Thyroid gland (tissue), 4 donors: ENCODE data around the gene LRP4. TPM values are rescaled to one million over a fixed set of nuclear protein-coding genes. Genes with fewer than 3 reads are reported as not detected.

ENCODE experiments used
- DNase-seq, 2 donors: peaks; one replicate each; pipeline ENCODE4 v3.0.0-alpha.2; 2019
- H3K27ac ChIP-seq, 3 donors: fragments of 200-600 bp; sonication (generic); 1 replicate in 2 of 3; 2 replicates in 1 of 3; pipeline ENCODE4 v1.5.1; 2016 to 2019; ENCODE audit warnings: mild to moderate bottlenecking in 1 of 3, moderate library complexity in 1 of 3
- H3K27me3 ChIP-seq: fragments of 200-600 bp; sonication (generic); one replicate; pipeline ENCODE4 v1.5.1; 2019
- H3K36me3 ChIP-seq, 2 donors: fragments of 200-600 bp; sonication (generic); one replicate each; pipeline ENCODE4 v1.5.1; 2016 to 2019
- H3K4me1 ChIP-seq, 2 donors: fragments of 200-600 bp; sonication (generic); one replicate each; pipeline ENCODE4 v1.5.1; 2017 to 2019
- H3K4me3 ChIP-seq, 3 donors: fragments of 200-600 bp; sonication (generic); replicated peaks in 1 of 3; 1 replicate in 2 of 3; 2 replicates in 1 of 3; pipeline ENCODE4 v1.5.1; 2016; ENCODE audit warnings: mild to moderate bottlenecking in 1 of 3
- H3K9me3 ChIP-seq: fragments of 200-600 bp; sonication (generic); one replicate; pipeline ENCODE4 v1.5.1; 2017
- POLR2A ChIP-seq, 2 donors: fragments of 450-650 bp; IDR thresholded peaks; one replicate each; pipeline ENCODE4 v1.6.1; 2017; ENCODE audit warnings: antibody characterized with exemption in 2 of 2, mild to moderate bottlenecking in 2 of 2, moderate library complexity in 1 of 2
- whole genome bisulfite sequencing, 2 donors: methylation state at CpG; one replicate each; pipeline ENCODE4 v1.1.5; 2017; 5-methylcytosine and 5-hydroxymethylcytosine counted together
- intact Hi-C: fragments of 100-400 bp; cut with DNase I; formaldehyde crosslinking; loops from one replicate; pipeline ENCODE4 v1.15.1; 2023
- total RNA-seq, 4 donors: library from RNA; depleted of rRNA; stranded (reverse); fragments of >200 nt; gene quantifications; one replicate each; pipeline ENCODE4 v1.2.3, GENCODE V29; 2016
- TF ChIP-seq, protein P1 (sequence below), 6 experiments: fragments of 200-600 bp in 3 of 6; fragments of 450-650 bp in 3 of 6; sonication (generic) in 3 of 6; IDR thresholded peaks; one replicate each; pipeline ENCODE4 v1.5.1; 2016 to 2019; ENCODE audit warnings: antibody characterized with exemption in 6 of 6, mild to moderate bottlenecking in 2 of 6, inconsistent platforms in 1 of 6, moderate library complexity in 1 of 6

The LRP4 gene
- total RNA-seq, 4 donors from 2014 or later = 2.8 to 10.3 (median 7.4) TPM

- Histone ChIP-seq H3K4me3 (no peak overlapping the region), H3K9me3 (no peaks in the 10 kb centered on the region), H3K36me3 (no peaks in the 10 kb centered on the region), H3K27ac (no peak overlapping the region), H3K27me3 (no peaks in the 10 kb centered on the region), H3K4me1 (no peaks in the 10 kb centered on the region)
- no peak for DNase-seq
- intact Hi-C loops = no loop called here
- 98 to 99% methylated on average over 2 of the region's 2 CpGs for WGBS, 2 donors
- TF ChIP-seq, protein P1, sequence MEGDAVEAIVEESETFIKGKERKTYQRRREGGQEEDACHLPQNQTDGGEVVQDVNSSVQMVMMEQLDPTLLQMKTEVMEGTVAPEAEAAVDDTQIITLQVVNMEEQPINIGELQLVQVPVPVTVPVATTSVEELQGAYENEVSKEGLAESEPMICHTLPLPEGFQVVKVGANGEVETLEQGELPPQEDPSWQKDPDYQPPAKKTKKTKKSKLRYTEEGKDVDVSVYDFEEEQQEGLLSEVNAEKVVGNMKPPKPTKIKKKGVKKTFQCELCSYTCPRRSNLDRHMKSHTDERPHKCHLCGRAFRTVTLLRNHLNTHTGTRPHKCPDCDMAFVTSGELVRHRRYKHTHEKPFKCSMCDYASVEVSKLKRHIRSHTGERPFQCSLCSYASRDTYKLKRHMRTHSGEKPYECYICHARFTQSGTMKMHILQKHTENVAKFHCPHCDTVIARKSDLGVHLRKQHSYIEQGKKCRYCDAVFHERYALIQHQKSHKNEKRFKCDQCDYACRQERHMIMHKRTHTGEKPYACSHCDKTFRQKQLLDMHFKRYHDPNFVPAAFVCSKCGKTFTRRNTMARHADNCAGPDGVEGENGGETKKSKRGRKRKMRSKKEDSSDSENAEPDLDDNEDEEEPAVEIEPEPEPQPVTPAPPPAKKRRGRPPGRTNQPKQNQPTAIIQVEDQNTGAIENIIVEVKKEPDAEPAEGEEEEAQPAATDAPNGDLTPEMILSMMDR (IDR thresholded peaks at IDR 0.05) = no peak
- TF ChIP-seq POLR2A (IDR thresholded peaks at IDR 0.05) = no peak
Measured at GRCh38 chr11:46961041-46961440, 42.7 kb upstream of the LRP4 start.

DNA sequence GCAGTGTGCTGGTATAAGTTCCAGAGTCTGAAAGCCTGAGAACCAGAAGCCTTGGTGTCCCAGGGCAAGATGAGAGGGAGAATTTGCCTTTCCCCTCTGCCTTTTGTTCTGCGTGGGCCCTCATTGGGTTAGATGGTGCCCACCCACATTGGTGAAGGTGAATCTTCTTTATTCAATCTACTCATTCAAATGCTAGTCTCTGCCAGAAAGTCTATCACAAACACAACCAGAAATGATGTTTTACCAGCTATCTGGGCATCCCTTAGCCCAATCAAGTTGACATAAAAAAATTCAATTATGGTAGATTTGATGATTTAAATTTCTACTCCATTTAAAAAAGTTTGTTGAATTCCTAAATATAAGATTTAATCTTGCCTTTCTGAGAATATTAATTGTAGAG, 40.4 kb upstream of the LRP4 start:
- 93 to 100% methylated on average over 1 of the region's 1 CpG for WGBS, 2 donors
- H3K4me1 ChIP-seq = no peaks in the 10 kb centered on the region
- no peak overlapping the region for H3K27ac ChIP-seq
- no peak overlapping the region for H3K4me3 ChIP-seq
- DNase-seq = no peak
- TF ChIP-seq POLR2A (IDR thresholded peaks at IDR 0.05) = no peak
- TF ChIP-seq, protein P1 (IDR thresholded peaks at IDR 0.05) = no peak
- no peaks in the 10 kb centered on the region for H3K27me3 ChIP-seq
- H3K9me3 ChIP-seq = no peaks in the 10 kb centered on the region
- intact Hi-C loops = no loop called here
- H3K36me3 ChIP-seq = no peaks in the 10 kb centered on the region

- Histone ChIP-seq H3K27me3 (no peaks in the 10 kb centered on the region), H3K4me3 (no peak overlapping the region), H3K9me3 (no peaks in the 10 kb centered on the region), H3K36me3 (no peaks in the 10 kb centered on the region), H3K4me1 (peaks cover 7% of the 10 kb centered on the region in 2 donors), H3K27ac (no peak overlapping the region)
- WGBS, 2 donors = 92 to 95% methylated on average over 5 of the region's 5 CpGs
- TF ChIP-seq, protein P1 (IDR thresholded peaks at IDR 0.05) = no peak
- no peak for TF ChIP-seq POLR2A (IDR thresholded peaks at IDR 0.05)
- DNase-seq = no peak
- intact Hi-C loops = no loop called here
Measured at GRCh38 chr11:46953093-46953492, 34.7 kb upstream of the LRP4 start.

DNA sequence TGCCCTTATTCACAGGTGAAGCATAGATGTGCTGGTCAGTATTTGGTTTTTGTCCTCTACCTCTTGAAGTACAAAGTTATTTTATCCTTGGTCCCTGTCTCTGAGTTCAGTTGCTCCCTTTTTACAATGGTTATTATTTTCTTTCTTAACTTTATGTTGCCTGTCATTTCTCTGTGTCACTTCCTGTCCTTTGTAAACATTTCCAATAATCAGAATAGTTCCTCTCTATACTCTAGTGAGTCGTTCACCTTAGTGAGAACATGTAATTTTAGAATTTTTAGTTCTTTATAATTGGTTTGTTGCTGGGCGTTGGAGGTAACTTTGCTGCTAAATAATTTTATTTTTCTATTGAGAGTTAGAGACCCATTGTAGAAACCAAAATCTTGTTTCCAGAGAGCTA, 34.2 kb upstream of the LRP4 start:
- no peak for TF ChIP-seq POLR2A (IDR thresholded peaks at IDR 0.05)
- TF ChIP-seq, protein P1 (IDR thresholded peaks at IDR 0.05) = no peak
- Histone ChIP-seq H3K4me1 (peaks cover 12 to 13% of the 10 kb centered on the region in 2 donors), H3K27ac (no peak overlapping the region), H3K4me3 (no peak overlapping the region), H3K27me3 (no peaks in the 10 kb centered on the region), H3K36me3 (no peaks in the 10 kb centered on the region), H3K9me3 (no peaks in the 10 kb centered on the region)
- intact Hi-C loops = no loop called here
- DNase-seq = no peak
- 84 to 85% methylated on average over 2 of the region's 2 CpGs for WGBS, 2 donors

DNA sequence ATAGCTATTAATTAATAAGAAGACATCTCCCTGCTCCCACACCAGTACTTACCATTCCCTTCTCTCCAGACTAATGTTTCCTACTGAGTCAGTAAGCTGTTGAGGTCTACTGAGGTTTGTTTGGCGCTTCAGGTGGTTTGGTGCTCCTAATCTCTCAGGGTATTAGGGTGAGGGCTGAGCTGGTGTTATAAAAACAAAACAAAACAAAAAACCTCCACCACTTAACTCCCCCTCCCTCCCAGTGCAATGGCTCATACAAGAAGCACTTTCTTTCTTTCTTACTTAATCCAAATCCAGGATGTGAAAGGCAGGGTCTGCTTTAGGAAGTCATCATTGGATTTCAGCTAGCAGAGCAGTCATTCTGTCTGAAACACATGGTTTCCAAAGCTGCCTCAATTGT, 33.5 kb upstream of the LRP4 start:
- WGBS, 2 donors = 87 to 100% methylated on average over 1 of the region's 1 CpG
- TF ChIP-seq, protein P1 (IDR thresholded peaks at IDR 0.05) = no peak
- TF ChIP-seq POLR2A (IDR thresholded peaks at IDR 0.05) = no peak
- Histone ChIP-seq H3K4me3 (no peak overlapping the region), H3K36me3 (no peaks in the 10 kb centered on the region), H3K27ac (no peak overlapping the region), H3K4me1 (peaks cover 12 to 19% of the 10 kb centered on the region in 2 donors), H3K9me3 (no peaks in the 10 kb centered on the region), H3K27me3 (no peaks in the 10 kb centered on the region)
- intact Hi-C loops = no loop called here
- DNase-seq = no peak
